ENCODE results near the gene SH2D3C. TPM values are rescaled to one million over a fixed set of nuclear protein-coding genes. Genes with fewer than 3 reads are reported as not detected.

The SH2D3C gene
- total RNA-seq, 1 donor from 2014 or later: 0.16 TPM

DNA sequence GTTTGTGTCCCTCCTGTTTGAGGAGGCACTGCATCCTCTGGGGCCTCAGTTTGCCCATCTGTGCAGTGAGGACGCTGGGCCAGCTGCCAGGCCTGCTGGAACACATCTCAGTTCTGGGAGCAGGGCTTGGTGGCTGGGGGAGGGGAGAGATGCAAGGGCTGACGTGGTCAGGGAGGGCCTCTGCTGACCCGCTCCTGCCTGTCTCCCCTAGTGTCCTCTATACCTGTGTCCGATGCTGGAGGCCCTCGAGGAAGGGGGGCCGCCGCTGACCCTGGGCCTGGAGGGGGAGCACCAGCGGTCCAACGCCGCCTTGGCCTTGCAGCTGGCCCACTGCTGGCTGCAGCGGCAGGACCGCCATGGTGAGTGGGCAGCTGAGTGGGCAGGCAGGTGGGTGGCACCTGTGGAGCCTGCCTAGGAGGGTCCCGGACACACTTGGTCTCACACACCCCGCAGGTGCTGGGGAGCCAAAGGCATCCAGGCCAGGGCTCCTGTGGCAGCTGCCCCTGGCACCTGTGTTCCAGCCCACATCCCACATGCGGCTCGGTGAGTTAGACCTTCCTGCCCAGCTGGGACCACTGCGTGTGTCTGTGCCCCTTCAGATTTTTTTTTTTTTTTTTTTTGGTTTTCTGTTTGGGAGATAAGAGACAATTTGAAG is 30.0 kb upstream of the SH2D3C start:
- DNase-seq (ENCODE audit: low read depth): no peak

DNA sequence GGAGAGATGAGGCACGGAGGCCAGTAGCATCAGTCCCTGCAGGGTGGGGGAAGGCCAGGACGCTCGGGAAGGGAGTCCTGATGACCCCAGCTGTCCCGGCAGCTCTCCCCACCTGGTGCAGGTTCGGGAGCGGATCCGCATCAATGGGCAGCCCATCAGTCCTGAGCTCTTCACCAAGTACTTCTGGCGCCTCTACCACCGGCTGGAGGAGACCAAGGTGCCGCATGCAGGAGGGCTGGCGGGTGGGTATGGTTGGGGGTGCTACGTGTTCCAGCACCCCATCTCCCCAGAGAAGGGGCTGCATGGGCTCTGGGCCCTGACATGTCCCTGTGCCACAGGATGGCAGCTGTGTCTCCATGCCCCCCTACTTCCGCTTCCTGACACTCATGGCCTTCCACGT is 28.4 kb upstream of the SH2D3C start:
- DNase-seq (ENCODE audit: low read depth): no peak

DNA sequence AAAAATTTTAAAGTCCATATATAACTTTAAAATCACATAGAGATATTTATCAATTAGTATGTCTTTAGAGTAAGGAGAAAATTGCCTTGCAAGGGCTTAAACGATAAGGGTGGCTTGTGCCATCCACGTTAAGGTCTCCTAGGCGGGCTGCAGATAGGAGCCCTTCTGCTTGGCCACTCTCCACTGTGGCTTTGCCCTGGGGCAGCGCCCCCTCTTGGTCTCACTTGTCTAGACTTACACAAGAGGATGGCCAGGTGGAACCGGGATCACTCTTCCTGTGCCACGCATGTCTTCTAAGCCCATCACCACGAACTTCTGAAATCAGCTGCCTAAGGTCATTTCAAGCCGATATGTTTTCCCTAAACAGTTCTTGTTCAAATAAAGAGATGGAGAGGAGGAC is 27.2 kb upstream of the SH2D3C start:
- DNase-seq (ENCODE audit: low read depth): no peak

DNA sequence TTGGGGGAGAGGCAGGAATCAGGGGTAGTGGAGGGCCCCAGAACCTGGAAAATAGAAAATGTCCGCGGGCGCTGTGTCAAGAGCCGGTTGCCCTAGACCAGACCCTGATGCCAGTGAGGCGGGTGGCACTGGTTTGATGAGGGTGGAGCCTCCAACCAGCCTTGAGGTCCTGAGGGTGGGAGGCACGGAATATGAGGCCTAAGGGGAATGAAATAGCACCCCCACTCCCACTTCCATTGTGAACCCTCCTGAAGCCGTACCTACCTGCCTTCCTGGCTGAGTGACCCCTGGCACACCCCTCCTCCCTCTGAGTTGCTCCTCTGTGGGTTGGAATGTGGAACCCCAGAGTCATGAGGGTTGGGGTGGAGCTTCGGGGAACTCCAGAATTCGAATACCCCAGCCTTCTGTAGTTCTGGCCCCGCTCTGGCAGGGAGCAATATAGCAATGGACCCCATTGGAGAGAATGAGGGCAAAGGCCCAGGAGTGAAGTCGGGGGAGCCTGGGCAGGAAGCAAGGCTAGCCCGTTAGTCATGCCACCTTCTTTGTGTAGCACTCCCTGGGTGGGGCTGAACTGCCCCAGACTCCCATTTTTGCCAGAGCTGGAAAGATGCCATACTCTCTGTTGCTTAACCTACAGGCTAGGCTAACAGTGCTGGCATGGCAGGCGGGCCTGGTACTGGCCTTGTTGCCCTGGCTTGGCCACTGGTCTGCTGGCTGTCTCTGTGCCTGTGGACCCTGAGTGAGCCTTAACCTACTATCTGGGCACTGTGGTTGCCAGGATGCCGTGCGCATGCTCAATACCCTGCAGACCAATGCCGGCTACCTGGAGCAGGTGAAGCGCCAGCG is 25.3 kb upstream of the SH2D3C start:
- DNase-seq (ENCODE audit: low read depth): peak; percentile 69

DNA sequence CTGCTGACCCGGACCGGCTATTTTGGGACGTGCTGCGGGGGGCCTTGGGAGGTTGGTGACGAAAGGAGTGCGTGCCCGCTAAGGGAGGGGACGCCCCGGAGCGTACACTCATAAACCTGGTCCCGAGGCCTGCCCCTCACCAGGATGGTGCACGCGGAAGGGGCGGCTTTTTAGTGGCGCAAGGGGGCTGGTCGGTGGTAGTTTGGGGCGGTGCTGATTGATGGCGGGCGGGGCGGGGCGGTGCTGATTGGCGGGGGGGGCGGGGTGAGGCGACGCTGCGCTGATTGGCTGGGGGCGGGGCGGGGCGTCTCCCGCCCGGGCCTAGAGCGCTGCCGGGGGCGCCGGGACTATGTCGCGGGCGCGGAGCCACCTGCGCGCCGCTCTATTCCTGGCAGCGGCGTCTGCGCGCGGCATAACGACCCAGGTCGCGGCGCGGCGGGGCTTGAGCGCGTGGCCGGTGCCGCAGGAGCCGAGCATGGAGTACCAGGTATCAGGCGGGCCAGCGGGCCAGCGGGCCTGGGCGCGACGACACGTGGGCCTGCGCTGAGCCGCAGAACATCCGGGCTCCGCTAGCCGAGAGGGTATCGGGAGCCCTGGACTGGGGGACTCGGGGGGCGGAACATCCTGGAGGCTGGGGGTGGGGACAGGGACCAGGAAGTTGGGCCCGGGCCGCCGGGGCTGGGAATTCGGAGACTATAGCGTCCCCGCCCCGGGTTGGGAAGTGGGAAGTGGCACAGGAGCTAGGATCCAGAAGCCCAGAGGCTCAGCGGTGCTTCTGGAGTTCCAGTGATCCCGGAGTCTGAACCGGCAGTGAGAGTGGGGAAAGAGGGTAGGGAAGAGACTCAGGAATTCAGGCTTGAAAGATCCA is 24.3 kb upstream of the SH2D3C start, which contains the start of gene FPGS:
Gene FPGS, plus strand, starts transcription at position 307 of the 868 bp plus-strand sequence. Its CDS starts 43 bp downstream, at position 350.
- DNase-seq (ENCODE audit: low read depth): peak; percentile 93

DNA sequence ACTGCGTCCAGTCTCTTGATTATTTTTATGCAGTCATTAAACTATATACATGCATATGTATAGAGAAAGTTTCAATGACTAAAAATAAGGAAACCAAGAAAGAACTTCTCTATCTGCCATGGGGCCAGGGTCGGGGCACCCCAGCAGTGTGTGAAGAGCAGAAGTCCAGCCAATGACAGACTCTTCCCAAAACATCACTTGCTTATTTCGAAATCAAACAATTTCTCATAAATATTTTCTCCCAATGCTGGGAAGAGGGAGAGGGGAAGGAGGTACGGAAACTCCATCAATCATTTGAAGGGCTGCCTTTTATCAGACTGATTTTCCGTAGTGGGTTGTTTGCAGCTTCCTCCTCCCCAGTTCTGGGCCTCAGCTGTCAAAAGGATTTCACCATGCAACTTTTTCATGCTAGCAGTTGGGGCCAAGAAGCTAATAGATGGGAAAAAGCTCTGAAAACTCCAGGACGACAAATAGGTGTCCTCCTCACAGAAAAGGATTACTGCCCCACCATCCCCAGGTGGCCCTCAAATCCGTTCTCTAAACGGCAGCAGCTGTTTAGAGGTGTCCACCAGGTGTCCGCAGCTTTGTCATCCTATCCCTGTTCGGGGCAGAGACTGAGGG is 23.6 kb upstream of the SH2D3C start:
- no peak for DNase-seq (ENCODE audit: low read depth)

DNA sequence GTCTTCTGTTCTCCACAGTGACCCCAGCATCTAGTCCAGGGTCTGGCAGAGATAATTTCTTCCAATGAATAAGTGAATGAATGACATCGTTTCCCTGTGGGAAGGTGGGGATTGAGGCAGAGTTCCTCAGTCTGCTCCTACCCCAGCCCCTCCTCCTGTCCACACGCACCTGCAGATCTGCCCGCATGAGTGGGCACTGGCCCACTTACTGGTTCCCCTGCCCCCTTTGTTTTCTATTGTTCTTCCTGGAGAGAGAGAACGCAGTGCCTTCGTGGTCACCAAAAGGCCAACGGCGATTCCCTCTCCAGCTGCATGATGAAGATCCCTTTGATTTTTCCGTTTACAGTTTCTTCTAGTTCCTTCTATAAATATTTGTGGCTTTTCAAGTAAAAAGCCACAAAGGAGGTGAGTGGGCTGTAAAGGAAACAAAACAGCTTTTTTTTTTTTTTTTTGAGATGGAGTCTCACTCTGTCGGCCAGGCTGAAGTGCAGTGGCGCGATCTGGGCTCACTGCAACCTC is 18.4 kb upstream of the SH2D3C start:
- no peak for DNase-seq (ENCODE audit: low read depth)

DNA sequence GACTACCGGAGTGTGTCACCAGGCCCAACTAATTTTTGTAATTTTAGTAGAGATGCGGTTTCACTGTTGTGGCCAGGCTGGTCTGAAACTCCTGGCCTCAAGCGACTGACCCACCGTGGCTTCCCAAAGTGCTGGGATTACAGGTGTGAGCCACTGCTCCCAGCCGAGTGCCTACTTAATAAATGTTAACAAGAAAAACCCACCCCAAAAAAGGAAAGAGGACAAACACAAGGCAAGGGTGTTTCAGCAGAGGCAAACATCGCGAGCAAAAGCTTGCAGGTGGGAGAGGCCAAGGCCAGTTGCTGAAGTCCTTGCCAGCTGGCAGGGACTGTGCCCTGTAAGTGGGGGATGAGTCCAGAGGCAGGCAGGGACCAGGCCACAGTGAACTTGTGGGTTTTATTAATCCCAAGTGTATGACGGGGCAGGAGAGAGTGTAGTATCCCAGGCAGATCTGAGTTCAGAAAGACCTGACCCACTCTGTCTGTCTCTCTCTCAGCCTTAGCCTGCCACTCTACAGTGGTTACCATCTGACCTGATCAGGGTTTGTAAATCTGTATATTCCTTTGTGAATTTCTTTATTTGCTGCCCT is 17.9 kb upstream of the SH2D3C start:
- peak; percentile 92 for DNase-seq (ENCODE audit: low read depth)

DNA sequence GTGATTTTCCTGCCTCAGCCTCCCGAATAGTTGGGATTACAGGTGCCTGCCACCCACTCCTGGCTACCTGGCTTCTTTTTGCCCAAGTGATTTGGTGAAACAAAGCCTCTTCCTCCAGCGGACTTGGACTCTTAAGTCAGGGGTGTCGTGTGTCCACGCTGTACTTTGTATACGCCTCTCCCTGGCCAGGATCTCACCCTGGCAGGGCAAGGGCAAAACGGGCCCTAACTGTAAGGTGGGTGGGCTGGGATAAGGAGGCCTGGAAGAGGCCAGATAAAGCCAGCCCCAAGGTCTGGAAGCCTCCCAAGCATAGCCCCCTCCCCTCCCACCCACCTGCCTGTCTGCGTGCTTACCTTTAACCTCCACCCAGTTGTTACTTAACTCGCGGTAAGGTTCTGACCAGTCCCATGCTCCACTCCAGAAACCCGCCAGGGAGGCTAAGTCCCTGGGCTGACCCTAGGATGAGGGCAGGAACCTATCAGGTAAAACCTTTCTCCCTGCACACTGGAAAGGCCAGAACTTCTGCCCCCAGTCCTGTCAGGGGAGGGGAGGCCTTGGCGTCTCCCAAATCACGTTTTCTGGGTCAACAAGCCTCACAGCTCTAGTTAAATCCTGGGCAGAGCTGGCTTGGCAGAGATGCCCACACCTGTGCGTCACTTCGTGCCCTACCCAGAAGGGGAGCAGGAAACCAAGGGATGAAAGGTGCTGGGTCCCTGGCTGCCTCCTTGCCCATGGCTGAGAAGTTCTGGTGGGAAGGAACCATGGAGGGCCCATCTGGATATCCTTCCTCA is 15.7 kb upstream of the SH2D3C start:
- no peak for DNase-seq (ENCODE audit: low read depth)

DNA sequence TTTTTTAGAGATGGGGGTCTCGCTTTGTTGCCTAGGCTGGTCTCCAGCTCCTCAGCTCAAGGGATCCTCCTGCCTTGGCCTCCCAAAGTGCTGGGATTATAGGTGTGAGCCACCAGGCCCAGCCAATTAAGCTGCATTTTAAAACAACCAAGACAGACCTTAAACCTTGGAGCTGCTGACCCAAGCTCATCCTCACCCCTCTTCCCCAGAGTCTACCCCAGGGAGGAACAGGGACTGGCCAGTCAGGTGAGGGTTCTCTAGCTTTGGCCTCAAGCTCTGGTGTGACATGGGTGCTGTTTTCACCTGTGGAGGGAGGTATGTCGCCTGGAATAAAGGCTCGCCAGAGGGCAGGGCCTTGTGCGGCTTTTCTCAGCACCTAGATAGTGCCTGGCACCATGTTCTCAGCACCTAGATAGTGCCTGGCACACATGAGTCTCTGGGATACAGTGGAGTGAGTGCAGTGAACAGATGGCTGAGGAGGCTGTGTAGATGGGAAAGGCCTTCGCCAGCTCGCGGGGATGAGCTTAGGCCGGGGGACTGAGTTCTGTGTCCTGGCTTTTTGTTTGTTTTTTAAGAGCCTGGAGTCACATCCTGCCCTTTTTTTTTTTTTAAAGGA is 14.7 kb upstream of the SH2D3C start:
- peak; percentile 41 for DNase-seq (ENCODE audit: low read depth)

DNA sequence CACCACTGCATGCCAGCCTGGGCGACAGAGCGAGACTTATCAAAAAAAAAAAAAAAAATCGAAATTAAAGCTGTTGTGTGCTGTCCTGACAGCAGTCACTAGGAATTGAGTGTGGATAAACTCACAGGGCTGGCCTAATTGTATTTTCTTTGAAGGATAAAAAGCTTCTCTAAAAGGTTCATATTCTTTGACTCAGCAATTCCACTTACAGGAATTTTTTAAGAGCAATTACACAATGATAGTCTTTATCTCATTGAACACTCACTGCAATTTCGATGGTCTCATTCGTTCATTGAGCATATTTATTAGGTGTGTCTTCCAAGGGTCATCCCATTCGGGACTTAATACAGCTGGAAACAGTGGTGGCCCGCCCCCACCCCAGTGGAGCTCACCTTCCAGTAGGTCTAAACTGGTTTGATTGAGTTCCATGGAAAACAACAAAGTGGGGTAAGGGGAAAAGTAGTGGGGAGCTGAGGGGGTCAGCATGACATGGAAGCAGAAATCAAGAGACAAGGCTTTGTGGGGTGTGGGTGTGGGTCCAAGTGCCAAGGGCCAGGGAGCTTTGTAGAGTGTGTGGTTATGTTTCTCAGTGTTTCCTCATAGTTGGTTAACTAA is 14.1 kb upstream of the SH2D3C start:
- DNase-seq (ENCODE audit: low read depth): no peak

DNA sequence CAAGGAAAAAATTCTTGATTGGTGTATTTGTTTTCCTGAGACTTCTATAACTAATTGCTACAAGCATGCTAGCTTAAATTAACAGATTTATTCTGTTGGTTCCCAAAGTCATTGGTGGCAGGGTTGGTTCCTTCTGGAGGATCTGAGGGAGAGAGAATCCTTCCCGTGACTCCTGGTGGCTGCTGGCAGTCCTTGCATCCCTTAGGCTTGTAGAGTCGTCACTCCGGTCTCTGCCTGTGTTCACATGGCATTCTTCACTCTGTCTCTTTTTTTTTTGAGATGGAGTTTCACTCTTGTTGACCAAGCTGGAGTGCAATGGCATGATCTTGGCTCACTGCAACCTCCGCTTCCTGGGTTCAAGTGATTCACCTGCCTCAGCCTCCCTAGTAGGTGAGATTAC is 12.6 kb upstream of the SH2D3C start:
- DNase-seq (ENCODE audit: low read depth): no peak

DNA sequence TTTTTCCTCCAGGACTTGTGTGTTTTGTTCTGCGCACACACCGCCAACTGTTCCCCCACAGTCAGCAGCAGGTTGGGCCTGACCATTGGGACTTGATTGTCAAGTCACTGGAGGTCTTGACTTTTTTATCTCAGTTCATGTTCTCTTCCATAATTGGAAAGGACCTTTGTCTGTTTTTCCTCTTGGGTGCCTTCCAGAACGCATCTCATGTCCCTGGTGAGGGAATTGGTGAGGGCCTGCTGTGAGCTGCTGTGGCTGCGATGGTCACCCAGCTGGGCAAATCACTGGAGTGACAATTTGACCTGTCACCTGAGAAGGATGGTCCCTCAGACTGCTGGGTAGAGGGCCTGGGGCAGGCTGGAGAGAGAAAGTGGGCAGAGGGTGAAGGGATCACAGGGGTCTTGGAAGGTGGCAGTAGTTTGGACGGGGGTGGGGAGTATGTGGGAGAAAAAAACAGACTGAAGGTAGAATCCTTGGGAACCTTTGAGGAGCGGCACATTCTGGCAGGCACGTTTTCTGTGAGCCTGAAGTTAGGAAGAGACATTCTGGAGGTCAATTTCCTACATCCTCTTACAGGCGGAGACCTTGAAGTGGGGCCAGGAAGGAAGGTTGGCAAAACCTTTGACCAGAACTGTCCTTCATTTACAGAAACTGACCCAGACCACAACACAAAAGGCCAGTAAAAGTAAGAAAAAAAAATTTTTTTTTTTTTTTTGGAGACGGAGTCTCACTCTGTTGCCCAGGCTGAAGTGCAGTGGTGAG is 11.8 kb upstream of the SH2D3C start:
- DNase-seq (ENCODE audit: low read depth): no peak

DNA sequence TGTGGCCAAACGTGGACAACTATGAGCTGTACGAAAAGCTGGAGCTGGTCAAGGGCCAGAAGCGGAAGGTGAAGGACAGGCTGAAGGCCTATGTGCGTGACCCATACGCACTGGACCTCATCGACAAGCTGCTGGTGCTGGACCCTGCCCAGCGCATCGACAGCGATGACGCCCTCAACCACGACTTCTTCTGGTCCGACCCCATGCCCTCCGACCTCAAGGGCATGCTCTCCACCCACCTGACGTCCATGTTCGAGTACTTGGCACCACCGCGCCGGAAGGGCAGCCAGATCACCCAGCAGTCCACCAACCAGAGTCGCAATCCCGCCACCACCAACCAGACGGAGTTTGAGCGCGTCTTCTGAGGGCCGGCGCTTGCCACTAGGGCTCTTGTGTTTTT is 10.7 kb upstream of the SH2D3C start:
- DNase-seq (ENCODE audit: low read depth): no peak

DNA sequence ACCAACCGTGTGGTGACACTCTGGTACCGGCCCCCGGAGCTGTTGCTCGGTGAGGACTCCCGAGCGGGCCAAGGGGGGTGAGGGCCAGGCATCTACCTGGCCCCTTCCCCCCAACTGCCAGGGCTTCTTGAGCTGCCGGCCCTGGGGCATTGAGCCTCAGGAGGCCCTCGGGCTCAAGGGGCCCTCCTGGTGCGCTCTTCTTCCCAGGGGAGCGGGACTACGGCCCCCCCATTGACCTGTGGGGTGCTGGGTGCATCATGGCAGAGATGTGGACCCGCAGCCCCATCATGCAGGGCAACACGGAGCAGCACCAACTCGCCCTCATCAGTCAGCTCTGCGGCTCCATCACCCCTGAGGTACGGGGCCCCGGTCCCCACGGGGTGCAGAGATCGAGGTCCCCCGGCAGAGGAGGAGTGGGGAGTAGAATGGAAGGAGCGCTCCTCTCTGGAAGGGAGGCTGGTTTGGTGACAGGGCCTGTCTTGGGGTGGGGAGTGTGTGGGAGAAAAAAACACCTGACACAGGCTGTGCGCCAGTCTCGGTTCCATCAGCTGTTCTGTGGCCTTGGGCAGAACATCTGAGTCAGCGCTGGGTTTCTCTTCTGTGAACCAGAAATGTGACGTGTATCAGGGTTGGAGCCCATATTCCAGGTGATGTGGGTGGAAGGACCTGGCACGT is 10.0 kb upstream of the SH2D3C start:
- DNase-seq (ENCODE audit: low read depth): peak; percentile 83

DNA sequence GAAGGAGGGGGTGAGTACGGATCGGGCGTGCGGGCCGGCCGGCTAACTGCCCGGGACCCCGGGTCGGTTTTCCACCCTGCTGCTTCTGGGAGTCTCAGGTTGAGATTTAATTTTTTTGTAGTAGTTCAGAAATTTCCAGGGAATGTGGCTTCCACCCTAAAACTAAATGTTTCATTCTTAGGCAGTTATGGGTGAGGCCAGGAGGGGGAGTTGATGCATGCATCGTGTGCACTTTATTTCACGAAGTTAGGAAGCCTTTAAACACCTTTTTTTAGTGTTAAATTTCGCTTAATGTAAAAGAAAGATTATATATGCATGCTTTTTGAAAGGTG is 8.3 kb upstream of the SH2D3C start:
- no peak for DNase-seq (ENCODE audit: low read depth)

DNA sequence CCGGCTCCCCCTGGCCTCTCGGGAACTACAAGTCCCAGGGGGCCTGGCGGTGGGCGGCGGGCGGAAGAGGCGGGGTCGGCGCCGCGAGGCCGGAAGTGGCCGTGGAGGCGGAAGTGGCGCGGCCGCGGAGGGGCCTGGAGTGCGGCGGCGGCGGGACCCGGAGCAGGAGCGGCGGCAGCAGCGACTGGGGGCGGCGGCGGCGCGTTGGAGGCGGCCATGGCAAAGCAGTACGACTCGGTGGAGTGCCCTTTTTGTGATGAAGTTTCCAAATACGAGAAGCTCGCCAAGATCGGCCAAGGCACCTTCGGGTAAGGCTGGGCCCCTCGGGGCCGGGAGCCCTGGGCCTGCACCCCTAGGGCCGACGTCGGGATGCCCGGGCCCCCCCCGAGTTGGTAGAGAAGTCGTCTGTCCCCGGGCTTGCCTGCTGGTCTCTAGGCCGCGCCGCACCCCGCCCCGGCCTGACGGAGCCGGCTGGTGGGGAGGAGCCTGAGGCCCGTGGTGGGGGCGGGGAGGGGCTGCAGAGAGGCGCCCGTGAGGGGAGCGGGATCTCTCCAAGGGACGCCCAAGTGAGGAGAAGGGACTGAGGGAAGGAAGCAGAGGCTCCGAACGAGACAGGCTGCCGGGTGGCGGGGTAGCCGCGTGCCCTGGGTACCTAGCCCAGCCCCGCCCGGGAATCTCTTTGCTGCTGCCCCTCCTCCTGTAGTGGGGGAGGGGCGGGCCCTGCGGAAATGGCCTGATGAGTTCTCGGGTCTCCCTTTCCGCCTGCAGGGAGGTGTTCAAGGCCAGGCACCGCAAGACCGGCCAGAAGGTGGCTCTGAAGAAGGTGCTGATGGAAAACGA is 7.7 kb upstream of the SH2D3C start, which contains the start of gene CDK9:
Gene CDK9, plus strand, starts transcription at position 102 of the 840 bp plus-strand sequence. Its CDS starts 115 bp downstream, at position 217.
- peak; percentile 91 for DNase-seq (ENCODE audit: low read depth)

All from myocyte (in vitro differentiated cells).